ENCODE measurements around the gene PBX3.

The PBX3 gene

DNA sequence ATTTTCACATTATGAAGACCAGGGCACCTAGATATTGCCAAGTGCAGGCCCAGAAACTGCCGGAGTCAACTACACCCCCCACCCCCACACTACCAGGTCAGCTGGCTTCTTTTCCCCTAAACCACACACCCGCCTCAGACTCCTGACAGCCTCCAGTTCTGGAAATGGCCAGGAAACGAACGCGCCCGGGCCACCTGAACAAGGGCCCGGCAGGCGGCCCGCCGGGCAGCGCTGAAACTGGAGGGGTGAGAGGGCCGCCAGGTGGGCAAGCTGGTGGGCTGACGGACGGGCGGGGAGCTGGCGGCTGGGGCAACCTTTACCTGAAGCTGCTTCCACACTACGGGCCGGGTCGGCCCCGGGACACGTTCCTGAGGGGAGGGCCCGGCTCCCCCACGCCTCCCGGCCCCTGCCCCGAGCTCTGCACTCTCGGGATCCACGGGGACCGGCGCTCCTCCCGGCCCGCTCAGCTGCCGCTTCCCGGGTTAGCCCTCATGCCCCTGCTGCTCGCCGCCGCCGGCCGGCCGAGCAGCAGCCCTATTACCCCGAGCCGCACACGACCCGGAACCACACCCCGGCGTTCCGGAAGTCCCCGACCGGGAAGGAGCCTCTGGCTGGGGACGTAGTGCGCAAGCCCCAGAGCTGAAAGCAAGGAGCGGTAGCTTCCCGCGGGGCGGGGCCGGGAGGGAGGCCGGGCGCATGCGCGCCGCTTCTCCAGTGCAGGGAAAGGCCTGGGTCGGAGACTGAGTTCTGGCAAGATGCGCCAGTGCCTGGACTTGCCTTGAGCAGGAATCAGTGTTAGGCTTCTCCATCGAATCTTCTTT is 40.3 kb upstream of the PBX3 start, which contains the start of gene MAPKAP1:
MAPKAP1 (minus strand) TSS at position 558 of the 821 bp plus-strand sequence. CDS start 34,634 bp downstream, outside the sequence.
- peak; percentile 98 for DNase-seq (ENCODE audit: low read depth)
- no peak for TF ChIP-seq CTCF (conservative IDR thresholded peaks at IDR 0.05; ENCODE audit: low read depth, low read length)
- peak within 1 kb of the TSS; percentile 88 for H3K4me3 ChIP-seq (ENCODE audit: low read depth, low read length)

- DNase-seq (ENCODE audit: low read depth) = no peak
- H3K4me3 ChIP-seq (ENCODE audit: low read depth, low read length) = peak overlapping the region; percentile 88
- no peak for TF ChIP-seq CTCF (conservative IDR thresholded peaks at IDR 0.05; ENCODE audit: low read depth, low read length)
These were observed 39.7 kb upstream of the PBX3 start for GRCh38 chr9:125707472-125707804.

- H3K4me3 ChIP-seq (ENCODE audit: low read depth, low read length) = no peak overlapping the region
- TF ChIP-seq CTCF (conservative IDR thresholded peaks at IDR 0.05; ENCODE audit: low read depth, low read length) = no peak
- no peak for DNase-seq (ENCODE audit: low read depth)
These were observed 20.6 kb upstream of the PBX3 start for GRCh38 chr9:125726456-125727132.

GRCh38 chr9:125730168-125730567 is 17.0 kb upstream of the PBX3 start:
- no peak for TF ChIP-seq CTCF (conservative IDR thresholded peaks at IDR 0.05; ENCODE audit: low read depth, low read length)
- no peak overlapping the region for H3K4me3 ChIP-seq (ENCODE audit: low read depth, low read length)
- DNase-seq (ENCODE audit: low read depth) = no peak

GRCh38 chr9:125732562-125732961 is 14.6 kb upstream of the PBX3 start:
- no peak for TF ChIP-seq CTCF (conservative IDR thresholded peaks at IDR 0.05; ENCODE audit: low read depth, low read length)
- peak; percentile 15 for DNase-seq (ENCODE audit: low read depth)
- no peak overlapping the region for H3K4me3 ChIP-seq (ENCODE audit: low read depth, low read length)

DNA sequence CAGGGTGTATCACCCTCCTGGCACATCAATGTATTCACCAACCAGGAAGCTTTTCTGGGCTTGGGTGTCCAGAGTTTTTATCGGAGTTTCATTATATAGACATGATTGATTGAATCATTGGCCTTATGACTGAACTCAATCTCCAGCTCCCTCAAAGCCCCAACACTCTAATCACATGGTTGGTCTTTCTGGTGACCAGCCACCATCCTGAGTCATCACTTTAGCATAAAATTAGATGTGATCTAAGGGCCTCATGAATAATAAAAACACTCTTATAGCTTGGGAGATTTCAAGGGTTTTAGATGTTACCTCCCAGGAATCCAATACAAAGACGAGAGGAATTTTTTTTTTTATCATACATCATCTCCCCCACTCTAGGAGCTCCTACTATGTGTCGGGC is 7.7 kb upstream of the PBX3 start:
- no peak for DNase-seq (ENCODE audit: low read depth)
- H3K4me3 ChIP-seq (ENCODE audit: low read depth, low read length) = no peak overlapping the region
- TF ChIP-seq CTCF (conservative IDR thresholded peaks at IDR 0.05; ENCODE audit: low read depth, low read length) = no peak
